Endodermal cell (in vitro differentiated cells): ENCODE data around the gene CPED1. TPM values are rescaled to one million over a fixed set of nuclear protein-coding genes. Genes with fewer than 3 reads are reported as not detected.
"Not testable (repeated sequence)": the region's sequence is repeated elsewhere in the genome, so short reads cannot be mapped to it uniquely, and the experiment has no call there.

Experiments
- DNase-seq: peaks from one replicate; pipeline ENCODE4 v3.0.0-alpha.2; 2017
- H3K27ac ChIP-seq: 2 replicates; pipeline ENCODE4 v1.5.1; 2013; ENCODE audit warnings: mild to moderate bottlenecking, low read depth, low read length, moderate library complexity
- H3K27me3 ChIP-seq: 2 replicates; pipeline ENCODE4 v1.6.1; 2013; ENCODE audit warnings: mild to moderate bottlenecking, low read length, moderate library complexity; ENCODE audit not compliant: insufficient read depth, control insufficient read depth, poor library complexity, severe bottlenecking
- H3K36me3 ChIP-seq: 2 replicates; pipeline ENCODE4 v1.7.0; 2013; ENCODE audit warnings: mild to moderate bottlenecking, low read length, moderate library complexity; ENCODE audit not compliant: control insufficient read depth, insufficient read depth
- H3K4me1 ChIP-seq: one replicate; pipeline ENCODE4 v1.7.0; 2013; ENCODE audit warnings: low read length; ENCODE audit not compliant: control insufficient read depth, insufficient read depth
- H3K4me3 ChIP-seq: 2 replicates; pipeline ENCODE4 v1.5.1; 2013; ENCODE audit warnings: mild to moderate bottlenecking, low read length, moderate library complexity
- H3K9ac ChIP-seq: 2 replicates; pipeline ENCODE4 v1.6.1; 2013; ENCODE audit warnings: mild to moderate bottlenecking, low read length, moderate library complexity; ENCODE audit not compliant: poor library complexity, severe bottlenecking; ENCODE audit errors: extremely low read depth
- H3K9me3 ChIP-seq: 2 replicates; pipeline ENCODE4 v1.6.1; 2013; ENCODE audit warnings: mild to moderate bottlenecking, low read length, moderate library complexity; ENCODE audit not compliant: control insufficient read depth
- H3K27ac Mint-ChIP-seq: 2 replicates; pipeline ENCODE4 v1.8.0; 2020; ENCODE audit warnings: mixed read lengths
- H3K27me3 Mint-ChIP-seq: 2 replicates; pipeline ENCODE4 v1.8.0; 2021; ENCODE audit warnings: mild to moderate bottlenecking, mixed read lengths; ENCODE audit not compliant: insufficient read depth
- H3K36me3 Mint-ChIP-seq: 2 replicates; pipeline ENCODE4 v1.8.0; 2020; ENCODE audit warnings: low read depth, mixed read lengths
- H3K4me1 Mint-ChIP-seq: 2 replicates; pipeline ENCODE4 v1.8.0; 2020; ENCODE audit warnings: mixed read lengths
- H3K4me3 Mint-ChIP-seq: 2 replicates; pipeline ENCODE4 v1.8.0; 2020; ENCODE audit warnings: mild to moderate bottlenecking, moderate library complexity, mixed read lengths
- H3K9me3 Mint-ChIP-seq: 2 replicates; pipeline ENCODE4 v1.8.0; 2020; ENCODE audit warnings: mild to moderate bottlenecking, mixed read lengths
- CTCF ChIP-seq: fragments of 200-600 bp; sonication (generic); conservative IDR thresholded peaks from 2 replicates; pipeline ENCODE4 v1.5.0; 2021; ENCODE audit warnings: antibody characterized with exemption, mild to moderate bottlenecking
- WGBS, 2 experiments: methylation state at CpG; one replicate each; pipeline versions ENCODE4 v1.1.5 to v1.1.7; 2013; ENCODE audit warnings: missing lambda C conversion rate in 2 of 2, mixed read lengths in 1 of 2; ENCODE audit not compliant: insufficient coverage in 1 of 2, insufficient read length in 1 of 2; 5-methylcytosine and 5-hydroxymethylcytosine counted together
- total RNA-seq, 2 donors: library from RNA; stranded (reverse); fragmentation: NEBNext Ultra II Directional in 1 of 2; extraction: Animal tissue kit (Norgen Biotek cat#: 25700) in 1 of 2; gene quantifications; 2 replicates in 1 of 2; 3 replicates in 1 of 2; pipeline ENCODE4 v1.2.1, GENCODE V29; 2021

CPED1 gene
- total RNA-seq, 2 donors from 2014 or later, result 1.1 TPM; not detected in 1

- no peaks in the 10 kb centered on the region for H3K36me3 ChIP-seq
- DNase-seq, result no peak
- Mint-ChIP-seq H3K4me1 (no peaks in the 10 kb centered on the region), H3K9me3 (peaks cover 36% of the 10 kb centered on the region), H3K36me3 (peaks cover 4% of the 10 kb centered on the region), H3K27me3 (no peaks in the 10 kb centered on the region), H3K27ac (no peak overlapping the region), H3K4me3 (no peak overlapping the region)
- H3K27me3 ChIP-seq, result no peaks in the 10 kb centered on the region
- no peak overlapping the region for H3K9ac ChIP-seq
- 89 to 92% methylated on average over 3 to 6 of the region's 6 CpGs for WGBS, 2 experiments
- H3K27ac ChIP-seq, result no peak overlapping the region
- TF ChIP-seq CTCF, result no peak
- H3K9me3 ChIP-seq, result peaks cover 25% of the 10 kb centered on the region
- H3K4me3 ChIP-seq, result no peak overlapping the region
- H3K4me1 ChIP-seq, result no peaks in the 10 kb centered on the region
Observed at GRCh38 chr7:121286742-121287734, 298.5 kb downstream of the CPED1 start.

- H3K4me3 ChIP-seq, result no peak overlapping the region
- H3K4me1 Mint-ChIP-seq, result no peaks in the 10 kb centered on the region
- DNase-seq, result no peak
- no peaks in the 10 kb centered on the region for H3K27me3 Mint-ChIP-seq
- H3K27ac ChIP-seq, result no peak overlapping the region
- no peak overlapping the region for H3K9ac ChIP-seq
- peaks cover 4% of the 10 kb centered on the region for H3K36me3 Mint-ChIP-seq
- no peak for TF ChIP-seq CTCF
- H3K9me3 Mint-ChIP-seq, result peaks cover 31% of the 10 kb centered on the region
- H3K27ac Mint-ChIP-seq, result no peak overlapping the region
- H3K4me3 Mint-ChIP-seq, result no peak overlapping the region
- no peaks in the 10 kb centered on the region for H3K27me3 ChIP-seq
- no peaks in the 10 kb centered on the region for H3K4me1 ChIP-seq
- no peaks in the 10 kb centered on the region for H3K36me3 ChIP-seq
- peaks cover 25% of the 10 kb centered on the region for H3K9me3 ChIP-seq
Observed at GRCh38 chr7:121288894-121289293, 300.4 kb downstream of the CPED1 start.

- H3K36me3 Mint-ChIP-seq, H3K27me3 Mint-ChIP-seq, H3K4me3 Mint-ChIP-seq, H3K27me3 ChIP-seq, DNase-seq, H3K9ac ChIP-seq, H3K4me3 ChIP-seq, H3K4me1 ChIP-seq, H3K4me1 Mint-ChIP-seq, H3K27ac Mint-ChIP-seq, H3K36me3 ChIP-seq, H3K27ac ChIP-seq: not testable (repeated sequence)
- WGBS, 2 experiments, result 91% methylated on average over 5 of the region's 5 CpGs
- H3K9me3 ChIP-seq, result peaks cover 15% of the 10 kb centered on the region
- peaks cover 21% of the 10 kb centered on the region for H3K9me3 Mint-ChIP-seq
Observed at GRCh38 chr7:121289930-121290329, 301.4 kb downstream of the CPED1 start.
